Nephron progenitor cell (in vitro differentiated cells): Measurements from ENCODE around the gene ALPG.

Experiments used
- DNase-seq: peaks from one replicate; pipeline ENCODE4 v3.0.0; 2021
- H3K27ac Mint-ChIP-seq: 2 replicates; pipeline ENCODE4 v1.8.0; 2021; ENCODE audit warnings: mild to moderate bottlenecking, moderate library complexity, mixed read lengths
- H3K27me3 Mint-ChIP-seq: 2 replicates; pipeline ENCODE4 v1.8.0; 2021; ENCODE audit warnings: mild to moderate bottlenecking, low read depth, mixed read lengths; ENCODE audit not compliant: poor library complexity
- H3K36me3 Mint-ChIP-seq: 2 replicates; pipeline ENCODE4 v1.8.0; 2021; ENCODE audit warnings: low read depth, mixed read lengths
- H3K4me1 Mint-ChIP-seq: 2 replicates; pipeline ENCODE4 v1.8.0; 2021; ENCODE audit warnings: mixed read lengths
- H3K4me3 Mint-ChIP-seq: 2 replicates; pipeline ENCODE4 v1.8.0; 2021; ENCODE audit warnings: mild to moderate bottlenecking, moderate library complexity, mixed read lengths
- H3K9me3 Mint-ChIP-seq: 2 replicates; pipeline ENCODE4 v1.8.0; 2021; ENCODE audit warnings: mild to moderate bottlenecking, moderate library complexity, mixed read lengths
- TF ChIP-seq, protein P1 (sequence below): fragments of 200-600 bp; sonication (generic); IDR thresholded peaks from 2 replicates; pipeline ENCODE4 v1.5.0; 2021; ENCODE audit warnings: antibody characterized with exemption

The ALPG gene

DNA sequence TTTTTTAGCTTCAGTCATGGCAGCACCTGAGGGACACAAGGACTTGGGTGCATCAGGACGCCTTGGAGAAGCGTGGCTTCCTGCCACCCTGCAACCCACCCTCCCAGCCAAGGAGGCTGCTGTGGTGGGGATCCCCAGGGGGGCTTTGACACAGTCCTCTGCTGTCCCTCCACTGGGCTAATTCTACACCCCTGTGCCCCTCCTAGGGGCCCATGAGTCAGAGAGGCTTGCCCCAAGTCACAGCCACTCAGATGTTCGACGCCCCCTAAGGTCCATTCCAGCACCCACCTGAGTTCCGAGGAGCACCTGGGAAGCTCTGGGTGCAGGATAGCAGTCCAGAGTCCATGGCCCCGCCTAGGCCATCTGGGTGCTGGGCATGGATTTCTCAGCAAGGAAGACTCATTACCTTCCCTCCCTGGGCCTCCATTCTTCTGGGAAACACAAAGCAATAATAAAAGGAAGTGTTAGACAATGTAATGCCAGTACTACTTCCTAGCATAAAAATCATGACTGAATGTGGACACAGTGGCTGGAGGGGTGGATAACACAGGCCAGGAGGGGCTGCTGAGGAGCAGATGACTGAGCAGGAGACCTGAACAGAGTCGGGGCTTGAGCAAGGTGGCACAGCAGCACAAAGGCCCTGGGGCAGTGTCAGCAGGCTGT is 3.7 kb downstream of the ALPG start:
- Mint-ChIP-seq H3K36me3 (no peaks in the 10 kb centered on the region), H3K27ac (no peak overlapping the region), H3K9me3 (no peaks in the 10 kb centered on the region), H3K27me3 (peaks cover 54% of the 10 kb centered on the region), H3K4me1 (no peaks in the 10 kb centered on the region), H3K4me3 (no peak overlapping the region)
- TF ChIP-seq, protein P1, sequence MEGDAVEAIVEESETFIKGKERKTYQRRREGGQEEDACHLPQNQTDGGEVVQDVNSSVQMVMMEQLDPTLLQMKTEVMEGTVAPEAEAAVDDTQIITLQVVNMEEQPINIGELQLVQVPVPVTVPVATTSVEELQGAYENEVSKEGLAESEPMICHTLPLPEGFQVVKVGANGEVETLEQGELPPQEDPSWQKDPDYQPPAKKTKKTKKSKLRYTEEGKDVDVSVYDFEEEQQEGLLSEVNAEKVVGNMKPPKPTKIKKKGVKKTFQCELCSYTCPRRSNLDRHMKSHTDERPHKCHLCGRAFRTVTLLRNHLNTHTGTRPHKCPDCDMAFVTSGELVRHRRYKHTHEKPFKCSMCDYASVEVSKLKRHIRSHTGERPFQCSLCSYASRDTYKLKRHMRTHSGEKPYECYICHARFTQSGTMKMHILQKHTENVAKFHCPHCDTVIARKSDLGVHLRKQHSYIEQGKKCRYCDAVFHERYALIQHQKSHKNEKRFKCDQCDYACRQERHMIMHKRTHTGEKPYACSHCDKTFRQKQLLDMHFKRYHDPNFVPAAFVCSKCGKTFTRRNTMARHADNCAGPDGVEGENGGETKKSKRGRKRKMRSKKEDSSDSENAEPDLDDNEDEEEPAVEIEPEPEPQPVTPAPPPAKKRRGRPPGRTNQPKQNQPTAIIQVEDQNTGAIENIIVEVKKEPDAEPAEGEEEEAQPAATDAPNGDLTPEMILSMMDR: no peak
- no peak for DNase-seq

DNA sequence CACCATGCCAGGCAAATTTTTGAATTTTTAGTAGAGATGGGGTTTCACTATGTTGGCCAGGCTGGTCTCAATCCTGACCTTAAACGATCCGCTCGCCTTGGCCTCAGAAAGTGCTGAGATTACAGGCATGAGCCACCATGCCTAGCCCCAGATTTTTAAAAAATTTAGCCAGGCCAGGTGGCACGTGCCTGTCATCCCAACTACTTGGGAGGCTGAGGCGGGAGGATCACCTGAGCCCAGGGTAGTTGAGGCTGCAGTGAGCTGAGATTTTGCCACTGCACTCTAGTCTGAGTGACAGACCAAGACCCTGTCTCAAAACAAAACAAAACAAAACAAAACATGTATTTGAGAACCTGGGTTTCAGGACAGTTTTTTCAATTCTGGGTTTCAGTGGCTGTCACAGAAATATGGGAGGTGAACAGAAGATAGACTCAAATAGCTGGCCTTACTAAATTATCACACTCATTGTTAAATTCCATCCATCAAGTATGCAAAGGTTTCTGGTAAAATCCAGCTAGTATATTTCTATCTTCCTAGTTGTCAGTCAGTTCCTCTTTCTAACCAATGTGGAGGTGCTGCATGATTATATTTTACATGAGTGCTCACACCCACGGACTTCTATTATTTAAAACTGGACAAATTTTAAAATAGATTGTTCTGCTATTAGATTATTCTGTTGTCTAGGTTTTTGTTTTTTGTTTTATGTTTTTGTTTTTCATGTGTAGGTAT is 5.4 kb downstream of the ALPG start:
- H3K9me3 Mint-ChIP-seq: no peaks in the 10 kb centered on the region
- no peaks in the 10 kb centered on the region for H3K36me3 Mint-ChIP-seq
- DNase-seq: no peak
- peaks cover 68% of the 10 kb centered on the region for H3K27me3 Mint-ChIP-seq
- H3K4me1 Mint-ChIP-seq: no peaks in the 10 kb centered on the region
- H3K27ac Mint-ChIP-seq: no peak overlapping the region
- TF ChIP-seq, protein P1: no peak
- H3K4me3 Mint-ChIP-seq: no peak overlapping the region

DNA sequence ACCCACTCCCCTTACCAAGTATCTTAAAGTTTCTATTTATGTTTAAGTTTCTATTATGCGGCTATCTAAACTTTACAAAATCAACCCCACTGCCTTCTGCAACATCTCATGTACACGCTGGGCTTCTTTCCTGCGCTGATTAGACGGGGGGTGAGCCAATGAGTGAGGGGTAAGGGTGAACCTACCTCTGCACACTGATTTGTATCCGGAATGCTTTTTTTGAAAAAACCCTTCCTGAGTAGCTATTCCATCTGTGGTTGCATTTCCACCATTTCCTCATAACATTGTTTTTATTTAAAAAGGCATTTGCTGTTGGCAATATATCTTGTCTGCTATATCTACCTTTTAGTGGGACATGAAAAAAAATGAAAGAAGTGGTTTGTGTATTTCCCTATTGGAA is 6.3 kb downstream of the ALPG start:
- Mint-ChIP-seq H3K4me3 (no peak overlapping the region), H3K27ac (no peak overlapping the region), H3K9me3 (no peaks in the 10 kb centered on the region), H3K27me3 (peaks cover 78% of the 10 kb centered on the region), H3K4me1 (no peaks in the 10 kb centered on the region), H3K36me3 (no peaks in the 10 kb centered on the region)
- no peak for DNase-seq
- TF ChIP-seq, protein P1: no peak

DNA sequence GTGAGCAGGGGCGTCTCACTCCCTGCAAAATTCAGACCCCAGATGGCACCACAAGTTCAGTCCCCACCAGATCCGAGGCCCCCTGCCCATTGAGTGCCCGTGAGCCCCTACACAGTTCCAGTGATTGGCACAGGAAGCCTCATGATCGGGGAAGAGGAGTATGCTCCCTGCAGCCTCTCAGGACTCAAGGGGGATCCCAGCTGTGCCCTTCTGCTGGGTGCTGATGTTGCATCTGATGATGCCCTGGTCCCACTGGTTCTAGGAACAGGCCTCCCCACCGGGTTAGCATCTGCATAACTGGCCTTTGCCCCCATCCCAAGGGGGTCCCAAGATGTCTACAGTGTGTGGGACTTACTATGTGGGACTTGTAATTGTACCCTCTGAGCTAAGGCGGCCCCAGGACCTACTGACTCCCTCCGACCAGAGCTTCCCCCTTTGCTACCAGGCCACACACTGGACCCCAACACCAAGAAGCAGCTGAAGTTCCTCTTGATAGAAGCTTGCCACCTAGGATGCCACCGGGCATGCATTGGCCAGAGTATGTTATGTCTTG is 8.6 kb downstream of the ALPG start:
- Mint-ChIP-seq H3K4me3 (no peak overlapping the region), H3K9me3 (no peaks in the 10 kb centered on the region), H3K27ac (no peak overlapping the region), H3K36me3 (no peaks in the 10 kb centered on the region), H3K4me1 (peaks cover 11% of the 10 kb centered on the region), H3K27me3 (peaks cover 96% of the 10 kb centered on the region)
- TF ChIP-seq, protein P1: no peak
- DNase-seq: no peak

DNA sequence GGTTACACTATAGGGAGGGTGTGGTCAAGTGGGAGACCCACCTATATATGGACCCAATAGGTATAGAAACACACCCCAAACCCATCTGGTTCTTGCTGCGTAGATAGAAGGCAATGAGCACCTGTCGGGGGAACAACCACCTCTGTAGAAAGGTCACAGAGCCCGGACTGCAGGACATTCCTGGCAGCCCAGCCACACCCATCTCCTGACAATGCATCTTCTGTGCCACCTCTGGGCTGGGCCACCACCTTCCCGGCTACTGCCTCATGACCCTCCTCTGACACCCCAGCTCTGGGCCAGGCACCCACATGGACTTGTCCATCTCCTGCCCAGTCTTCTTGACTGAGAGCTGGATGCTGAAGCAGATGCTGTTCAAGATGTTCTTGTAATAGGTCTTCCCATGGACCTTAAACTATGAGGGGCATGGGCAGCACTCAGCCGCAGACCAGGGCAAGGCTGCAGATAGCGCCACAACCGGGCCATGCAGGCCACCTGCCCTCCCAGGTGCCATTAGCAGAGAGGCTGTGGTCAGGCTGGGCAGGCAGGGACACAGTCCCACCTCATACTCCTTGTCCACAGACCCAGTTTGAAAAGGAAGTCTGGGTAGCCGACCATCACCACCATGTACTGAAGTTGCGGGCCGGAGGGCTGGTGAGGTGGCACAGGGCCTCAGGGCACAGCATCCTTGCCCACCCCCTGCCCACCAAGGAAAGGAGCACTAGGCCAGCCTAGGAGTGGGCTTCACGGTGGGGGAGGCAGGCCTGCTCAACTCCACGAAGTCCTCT is 9.3 kb downstream of the ALPG start:
- TF ChIP-seq, protein P1: no peak
- H3K4me1 Mint-ChIP-seq: peaks cover 11% of the 10 kb centered on the region
- H3K36me3 Mint-ChIP-seq: no peaks in the 10 kb centered on the region
- no peak overlapping the region for H3K4me3 Mint-ChIP-seq
- peaks cover 96% of the 10 kb centered on the region for H3K27me3 Mint-ChIP-seq
- no peak for DNase-seq
- no peaks in the 10 kb centered on the region for H3K9me3 Mint-ChIP-seq
- no peak overlapping the region for H3K27ac Mint-ChIP-seq
